GOT3 (cell line): Measurements from ENCODE around the gene KRTAP1-3.
"Not testable (repeated sequence)": the region's sequence is repeated elsewhere in the genome, so short reads cannot be mapped to it uniquely, and the experiment has no call there.

Experiments used
- DNase-seq: peaks from one replicate; lab custom pipeline; 2025; ENCODE audit warnings: mixed read lengths; lab: John Stamatoyannopoulos, UW

KRTAP1-3 gene

GRCh38 chr17:41054025-41054424 lies 19.4 kb upstream of the KRTAP1-3 start:
- no peak for DNase-seq

DNA sequence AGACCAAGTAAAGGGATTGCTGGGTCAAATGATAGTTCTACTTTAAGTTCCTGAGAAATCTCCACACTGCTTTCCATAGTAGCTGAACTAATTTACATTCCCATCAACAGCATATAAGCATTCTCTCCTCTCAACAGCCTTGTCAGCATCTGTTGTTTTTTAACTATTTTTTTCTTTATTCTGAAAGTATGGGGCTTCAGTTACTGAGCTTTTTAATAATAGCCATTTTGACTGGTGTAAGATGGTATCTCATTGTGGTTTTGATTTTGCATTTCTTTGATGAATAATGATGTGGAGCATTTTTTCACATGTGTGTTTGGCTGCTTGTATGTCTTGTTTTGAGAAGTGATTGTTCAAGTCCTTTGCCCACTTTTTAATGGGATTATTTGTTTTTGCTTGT lies 17.9 kb upstream of the KRTAP1-3 start:
- no peak for DNase-seq

GRCh38 chr17:41049110-41049509 lies 14.4 kb upstream of the KRTAP1-3 start:
- no peak for DNase-seq

DNA sequence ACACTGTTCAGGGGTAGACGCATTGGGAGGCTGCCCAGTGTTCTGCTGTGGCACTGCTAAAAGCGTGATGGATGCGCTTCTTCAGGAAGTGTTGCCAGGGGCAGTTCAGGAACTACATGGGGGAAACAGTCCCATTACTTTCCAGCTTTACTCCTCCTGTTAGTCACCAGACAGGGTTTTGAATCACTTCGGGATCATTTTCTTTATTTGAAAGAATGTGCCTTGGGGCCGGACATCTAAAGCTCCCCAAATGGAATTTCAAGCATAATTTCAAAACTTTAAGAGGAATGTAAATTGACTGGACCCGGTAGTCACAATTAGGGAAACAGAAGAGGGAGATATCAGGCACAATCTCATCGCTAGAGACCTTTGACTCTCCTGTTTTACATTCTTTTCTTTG lies 13.8 kb upstream of the KRTAP1-3 start:
- DNase-seq, result no peak

GRCh38 chr17:41046735-41047465 lies 12.2 kb upstream of the KRTAP1-3 start, which contains the start of gene KRTAP2-1:
Gene KRTAP2-1, minus strand, starts transcription at chr17:41047316. Its CDS starts 49 bp downstream, at chr17:41047267.
- DNase-seq, result not testable (repeated sequence)

- no peak for DNase-seq
Measured at GRCh38 chr17:41042953-41043352, 8.3 kb upstream of the KRTAP1-3 start.

DNA sequence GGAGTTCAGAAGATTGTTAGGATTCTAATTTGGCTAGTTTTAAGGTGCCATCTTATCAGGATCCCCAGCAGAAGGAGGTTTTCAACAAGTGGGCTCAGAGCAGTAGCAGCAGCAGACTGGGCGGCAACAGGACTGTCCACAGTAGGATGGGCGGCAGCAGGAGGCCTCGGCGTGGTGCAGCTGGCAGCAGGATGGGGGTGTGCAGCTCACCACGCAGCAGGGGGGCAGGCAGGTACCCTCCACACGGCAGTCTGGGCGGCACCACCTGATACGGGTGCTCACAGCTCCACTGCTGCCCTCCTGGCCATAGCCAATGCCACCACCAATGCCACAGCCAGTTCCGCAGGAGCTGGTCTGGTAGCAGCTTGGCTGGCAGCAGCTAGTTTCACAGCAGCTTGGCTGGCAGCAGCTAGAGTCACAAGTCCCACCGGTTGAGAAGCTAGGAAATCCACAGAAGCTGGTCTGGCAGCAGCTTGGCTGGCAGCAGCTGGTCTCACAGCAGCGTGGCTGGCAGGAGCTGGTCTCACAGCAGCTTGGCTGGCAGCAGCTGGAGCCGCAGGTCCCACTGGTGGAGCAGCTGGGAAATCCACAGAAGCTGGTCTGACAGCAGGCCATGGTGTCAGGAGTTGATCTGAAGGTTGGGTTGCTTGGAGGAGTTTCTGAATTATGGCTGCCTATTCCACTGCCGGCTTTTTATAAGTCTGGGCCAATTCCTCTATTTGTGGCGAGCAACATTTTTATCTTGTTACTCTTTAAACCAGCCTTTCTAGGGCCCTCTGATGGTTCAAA lies 6.3 kb upstream of the KRTAP1-3 start, which contains the start of gene KRTAP1-1:
Gene KRTAP1-1 (minus strand): TSS at position 668 of the 789 bp plus-strand sequence. CDS start 53 bp downstream, at position 615.
- DNase-seq, result not testable (repeated sequence)

DNA sequence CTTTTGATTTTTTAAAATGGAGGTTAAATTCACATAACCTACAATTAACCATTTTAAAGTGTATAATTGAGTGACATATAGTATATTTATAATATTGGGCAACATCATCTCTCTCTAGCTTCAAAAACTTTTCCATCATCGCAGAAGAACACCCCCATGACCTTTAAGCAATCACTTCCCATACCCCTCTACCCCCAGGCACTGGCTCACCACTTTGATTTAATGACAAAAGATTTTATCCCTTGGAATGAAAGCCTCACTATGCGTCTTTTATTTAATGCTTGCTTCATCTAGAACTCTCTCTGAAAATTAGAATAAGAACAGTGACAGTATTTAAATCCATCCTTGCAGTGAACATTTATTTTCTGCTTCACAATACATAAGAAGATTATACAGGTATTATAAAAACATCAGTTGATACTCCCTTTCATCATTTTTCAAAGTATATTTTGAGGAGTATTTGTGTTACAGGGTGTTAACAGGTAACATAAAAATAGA lies 3.2 kb upstream of the KRTAP1-3 start:
- DNase-seq, result no peak

DNA sequence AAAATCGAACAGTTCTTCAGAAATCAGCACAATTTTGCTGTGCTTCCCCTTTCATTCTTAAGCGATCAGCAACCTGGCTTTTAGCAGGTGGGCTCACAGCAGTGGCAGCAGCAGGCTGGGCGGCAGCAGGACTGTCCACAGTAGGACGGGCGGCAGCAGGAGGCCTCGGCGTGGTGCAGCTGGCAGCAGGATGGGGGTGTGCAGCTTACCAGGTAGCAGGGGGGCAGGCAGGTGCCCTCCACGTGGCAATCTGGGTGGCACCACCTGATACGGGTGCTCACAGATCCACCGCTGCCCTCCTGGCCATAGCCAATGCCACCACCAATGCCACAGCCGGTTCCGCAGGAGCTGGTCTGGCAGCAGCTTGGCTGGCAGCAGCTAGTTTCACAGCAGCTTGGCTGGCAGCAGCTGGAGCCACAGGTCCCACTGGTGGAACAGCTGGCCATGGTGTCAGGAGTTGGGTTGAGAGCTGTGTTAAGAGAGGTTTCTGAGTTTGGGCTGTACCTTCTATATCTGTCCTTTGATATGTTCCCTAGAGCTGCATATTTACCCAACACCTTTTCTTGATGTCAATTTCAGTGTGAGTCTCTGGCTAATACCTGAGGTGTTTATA lies 4.9 kb downstream of the KRTAP1-3 start, which contains the start of gene KRTAP1-4:
Gene KRTAP1-4 (minus strand): TSS at position 563 of the 613 bp plus-strand sequence. CDS start 117 bp downstream, at position 446.
- no peak for DNase-seq

GRCh38 chr17:41026715-41027471 lies 7.8 kb downstream of the KRTAP1-3 start, which contains the start of gene KRTAP1-5:
Gene KRTAP1-5, minus strand, starts transcription at chr17:41027208. Its CDS starts 53 bp downstream, at chr17:41027155.
- DNase-seq, result no peak

GRCh38 chr17:41024697-41025096 lies 10.0 kb downstream of the KRTAP1-3 start:
- DNase-seq, result no peak

DNA sequence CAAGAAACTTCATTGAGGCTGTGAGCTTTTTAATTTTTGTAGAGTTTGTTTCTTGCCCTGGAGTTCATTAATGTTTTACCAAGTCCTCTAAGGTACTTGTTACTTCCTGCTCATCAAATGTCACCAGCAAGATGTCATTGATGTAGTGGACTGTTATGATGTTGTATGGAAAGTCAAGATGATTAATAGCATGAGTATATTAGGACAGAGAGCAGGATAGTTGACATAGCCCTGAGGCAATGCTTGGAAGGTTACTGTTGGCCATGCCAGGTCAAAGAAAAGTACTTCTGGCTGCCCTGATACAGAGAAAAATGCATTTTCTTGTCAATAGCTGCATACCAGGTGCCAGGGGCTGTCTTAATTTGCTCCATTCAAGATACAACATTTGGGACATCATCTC lies 14.3 kb downstream of the KRTAP1-3 start:
- no peak for DNase-seq

DNA sequence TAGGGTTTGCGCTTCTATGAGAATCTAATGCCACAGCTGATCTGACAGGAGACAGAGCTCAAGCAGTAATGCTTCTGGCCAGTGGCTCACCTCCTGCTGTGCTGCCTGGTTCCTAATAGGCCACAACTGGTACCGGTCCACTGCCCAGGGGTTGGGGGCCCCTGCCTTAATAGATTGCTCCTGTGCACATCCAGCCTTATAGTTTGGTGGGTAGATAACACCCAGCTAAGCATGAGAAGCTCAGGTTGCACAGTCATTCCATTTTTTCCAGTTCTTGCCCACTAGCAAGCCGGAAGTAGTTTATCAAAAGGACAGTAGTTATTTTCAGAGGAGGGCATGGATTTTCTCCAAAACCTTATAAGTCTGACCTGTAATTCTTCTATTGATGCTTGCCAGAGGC lies 15.3 kb downstream of the KRTAP1-3 start:
- no peak for DNase-seq

DNA sequence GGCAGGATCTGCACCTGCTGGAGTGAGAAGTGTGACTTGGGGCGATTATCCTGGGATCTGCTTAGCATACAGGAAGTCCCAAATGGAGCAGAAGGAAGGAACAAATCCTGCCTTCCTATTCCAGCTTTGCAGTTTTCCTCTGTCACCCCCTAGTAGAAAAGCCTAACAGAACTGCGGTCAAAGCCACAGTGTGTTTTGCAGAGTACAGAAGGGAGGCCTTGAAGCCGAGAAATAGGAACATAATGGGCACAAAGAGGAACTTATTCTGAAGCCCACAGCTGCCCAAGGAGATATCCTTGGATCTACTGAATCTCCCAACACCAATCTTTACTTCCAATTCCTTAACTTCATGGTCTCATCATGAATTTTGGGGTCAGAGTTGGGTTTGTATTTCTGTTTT lies 16.1 kb downstream of the KRTAP1-3 start:
- no peak for DNase-seq

GRCh38 chr17:41016578-41017215 lies 18.0 kb downstream of the KRTAP1-3 start:
- DNase-seq, result no peak

DNA sequence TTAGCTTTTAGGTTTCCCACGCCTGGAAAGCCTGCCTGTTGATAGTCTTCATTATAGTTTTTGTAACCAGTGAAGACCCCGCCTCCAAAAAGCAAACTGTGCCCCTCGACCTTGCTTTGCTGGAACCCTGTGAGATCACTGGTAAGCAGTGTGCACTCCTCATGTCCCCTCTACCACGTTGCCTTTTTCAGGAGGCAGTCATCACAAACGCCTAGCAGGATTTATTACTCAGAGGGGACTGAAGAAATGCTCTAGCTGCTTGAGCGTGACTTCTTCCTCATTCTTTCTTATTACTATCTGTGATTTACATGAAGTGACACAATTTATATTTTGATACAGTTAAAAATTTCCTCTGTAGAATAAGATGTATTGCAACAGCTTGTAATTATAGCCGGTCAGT lies 19.2 kb downstream of the KRTAP1-3 start:
- no peak for DNase-seq

DNA sequence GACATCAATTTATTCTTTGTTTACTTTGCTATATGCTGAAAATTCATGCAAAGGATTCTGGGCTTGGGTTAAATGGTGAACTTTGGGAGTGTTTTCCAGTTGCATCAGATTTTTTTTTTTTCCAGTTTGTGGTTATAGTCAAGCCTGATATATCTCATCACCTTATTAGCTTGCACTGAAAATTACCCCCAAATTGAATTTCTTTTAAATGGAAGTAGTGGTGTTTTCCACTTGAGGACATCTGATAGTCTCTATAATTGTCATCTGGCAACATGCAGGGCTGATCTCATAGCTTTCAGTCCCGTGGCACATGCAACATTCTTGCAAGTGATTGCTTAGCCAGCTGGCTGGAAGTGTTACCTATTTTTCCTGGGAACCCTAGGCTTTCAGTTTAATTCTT lies 21.1 kb downstream of the KRTAP1-3 start:
- no peak for DNase-seq

GRCh38 chr17:41013181-41013580 lies 21.5 kb downstream of the KRTAP1-3 start:
- DNase-seq, result no peak

DNA sequence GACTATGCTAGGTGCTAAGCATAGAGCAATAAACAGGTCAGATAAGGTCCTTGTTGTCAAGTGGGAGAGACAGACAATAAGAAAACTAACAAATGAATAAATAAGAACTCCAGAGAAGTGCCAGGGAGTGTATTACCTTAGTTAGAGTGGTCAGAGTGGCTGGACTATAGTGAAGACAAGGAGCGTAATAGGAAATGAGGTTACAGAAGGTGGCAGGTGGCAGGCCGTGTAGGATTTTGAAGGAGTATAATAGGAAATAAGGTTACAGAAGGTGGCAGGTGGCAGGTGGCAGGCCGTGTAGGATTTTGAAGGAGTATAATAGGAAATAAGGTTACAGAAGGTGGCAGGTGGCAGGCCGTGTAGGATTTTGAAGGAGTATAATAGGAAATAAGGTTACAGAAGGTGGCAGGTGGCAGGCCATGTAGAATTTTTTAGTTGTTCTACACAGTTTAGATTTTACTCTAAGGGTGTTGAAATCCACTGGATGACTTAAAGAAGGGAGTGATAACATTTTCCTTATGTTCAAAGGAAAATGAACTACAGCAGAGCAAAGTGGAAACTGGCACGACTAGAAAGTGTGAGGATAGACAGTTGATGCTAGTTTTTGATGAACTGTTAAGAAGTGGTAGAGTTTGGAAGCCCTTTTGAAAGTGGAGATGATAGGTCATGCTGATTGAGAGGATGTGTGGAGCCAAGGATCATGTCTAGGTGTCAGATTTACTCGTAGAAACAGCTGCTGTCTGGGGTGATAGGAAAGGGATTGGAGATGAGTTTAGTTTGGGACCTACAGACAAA lies 22.2 kb downstream of the KRTAP1-3 start:
- DNase-seq, result no peak

GRCh38 chr17:41010441-41010840 lies 24.2 kb downstream of the KRTAP1-3 start:
- DNase-seq, result no peak
